CD4-positive, alpha-beta T cell treated with Interleukin-4 for 4 hours (primary cell): ENCODE results near the gene ANGPTL2.
"Not testable (repeated sequence)": the region's sequence is repeated elsewhere in the genome, so short reads cannot be mapped to it uniquely, and the experiment has no call there.

Source experiments
- DNase-seq: peaks from one replicate; pipeline ENCODE4 v3.0.0-alpha.2; 2020

The ANGPTL2 gene, protein sequence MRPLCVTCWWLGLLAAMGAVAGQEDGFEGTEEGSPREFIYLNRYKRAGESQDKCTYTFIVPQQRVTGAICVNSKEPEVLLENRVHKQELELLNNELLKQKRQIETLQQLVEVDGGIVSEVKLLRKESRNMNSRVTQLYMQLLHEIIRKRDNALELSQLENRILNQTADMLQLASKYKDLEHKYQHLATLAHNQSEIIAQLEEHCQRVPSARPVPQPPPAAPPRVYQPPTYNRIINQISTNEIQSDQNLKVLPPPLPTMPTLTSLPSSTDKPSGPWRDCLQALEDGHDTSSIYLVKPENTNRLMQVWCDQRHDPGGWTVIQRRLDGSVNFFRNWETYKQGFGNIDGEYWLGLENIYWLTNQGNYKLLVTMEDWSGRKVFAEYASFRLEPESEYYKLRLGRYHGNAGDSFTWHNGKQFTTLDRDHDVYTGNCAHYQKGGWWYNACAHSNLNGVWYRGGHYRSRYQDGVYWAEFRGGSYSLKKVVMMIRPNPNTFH

DNA sequence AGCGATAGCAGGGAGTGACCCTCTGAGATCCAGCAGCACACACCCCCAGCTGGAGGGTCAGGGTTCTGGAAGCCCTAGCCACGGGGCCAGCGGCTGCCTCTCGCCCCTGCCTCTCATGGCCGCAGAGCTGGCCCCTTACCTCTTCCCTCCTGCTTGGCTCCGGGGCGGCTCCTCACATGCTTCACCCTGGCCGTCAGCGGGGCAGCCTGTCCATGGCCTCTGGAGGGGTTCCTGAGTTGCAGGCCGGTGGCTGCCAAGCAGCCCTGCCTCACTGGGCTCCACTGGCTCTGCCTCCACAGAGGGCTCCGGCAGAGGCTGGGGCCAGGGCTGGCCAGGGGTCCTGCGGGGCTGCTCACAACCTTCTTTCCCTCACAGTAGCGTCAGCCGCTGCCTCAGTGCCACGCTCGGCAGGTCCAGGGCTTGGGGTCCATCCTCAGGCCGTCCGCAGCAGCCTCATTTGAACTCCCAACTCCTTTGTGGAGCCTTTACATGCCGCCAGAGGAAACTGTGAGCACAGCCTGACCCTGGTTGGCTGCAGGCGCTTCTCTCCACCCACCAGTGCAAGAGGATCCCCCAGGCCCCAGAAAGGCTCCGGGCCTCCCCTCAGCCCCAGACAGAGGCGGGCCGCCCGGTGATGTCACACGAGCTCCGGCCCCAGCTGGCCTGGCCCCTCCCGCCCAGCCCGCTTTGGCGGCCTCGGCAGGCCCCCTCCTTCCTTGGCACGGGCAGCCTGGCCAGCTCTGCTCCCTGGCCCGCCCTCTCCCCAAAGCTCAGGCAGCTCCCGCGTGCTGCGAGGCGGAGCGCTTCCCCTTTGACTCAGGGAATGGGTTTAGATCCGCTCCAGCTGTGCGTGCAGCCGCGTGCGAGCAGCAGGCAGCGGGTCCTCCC is at the start of gene ANGPTL2:
Gene ANGPTL2 (minus strand): TSS at position 460 of the 888 bp plus-strand sequence. CDS start 13,904 bp downstream, outside the sequence.
- no peak for DNase-seq

DNA sequence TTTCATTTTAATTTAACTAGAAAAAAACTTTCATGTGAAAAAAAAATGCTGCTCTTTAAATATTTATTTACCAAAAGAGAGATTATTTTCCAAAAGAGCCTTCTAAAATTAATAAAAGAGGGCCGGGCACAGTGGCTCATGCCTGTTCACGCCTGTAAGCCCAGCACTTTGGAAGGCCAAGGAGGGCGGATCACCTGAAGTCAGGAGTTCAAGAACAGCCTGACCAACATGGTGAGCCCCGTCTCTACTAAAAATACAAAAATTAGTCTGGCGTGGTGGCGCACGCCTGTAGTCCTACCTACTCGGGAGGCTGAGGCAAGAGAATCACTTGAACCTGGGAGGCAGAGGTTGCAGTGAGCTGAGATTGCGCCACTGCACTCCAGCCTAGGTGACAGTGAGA is 48.9 kb upstream of the ANGPTL2 start:
- DNase-seq, result not testable (repeated sequence)

DNA sequence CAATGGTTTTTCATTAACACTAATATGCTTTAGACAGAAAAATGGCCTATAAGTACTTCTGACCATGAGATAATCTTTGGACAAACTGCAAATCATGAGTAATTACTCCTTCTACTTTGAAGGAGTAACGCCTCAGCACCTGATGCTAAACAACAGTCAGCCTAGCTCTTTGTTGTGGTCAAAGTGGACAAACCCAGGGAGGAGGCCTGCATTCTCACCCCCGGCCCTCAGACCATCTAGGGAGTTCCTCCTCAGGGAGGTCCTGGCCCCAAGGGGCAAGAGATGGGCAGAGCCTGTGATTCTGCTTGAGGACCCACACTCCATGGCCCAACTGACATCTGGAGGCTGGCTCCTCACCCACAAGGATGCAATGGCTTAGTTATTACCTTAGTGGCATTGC is 48.2 kb upstream of the ANGPTL2 start:
- no peak for DNase-seq

DNA sequence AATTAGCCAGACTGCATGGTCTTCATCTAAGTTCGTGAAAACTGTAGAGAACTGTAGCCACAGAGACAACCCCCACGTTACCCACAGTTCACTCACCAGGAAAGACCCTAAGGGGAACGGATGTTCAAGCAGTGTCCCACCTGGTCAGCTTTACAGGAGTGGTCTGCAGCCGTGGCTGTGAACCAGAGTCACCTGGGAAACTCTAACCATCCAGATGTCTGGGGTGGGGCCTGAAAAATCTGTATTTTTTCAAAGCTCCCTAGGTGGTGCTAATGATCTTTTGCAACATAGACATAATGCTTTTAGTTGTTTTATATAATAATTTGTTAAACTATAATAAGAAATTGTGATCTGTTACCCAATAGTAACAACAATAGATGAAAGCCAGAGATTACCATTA is 47.7 kb upstream of the ANGPTL2 start:
- no peak for DNase-seq

DNA sequence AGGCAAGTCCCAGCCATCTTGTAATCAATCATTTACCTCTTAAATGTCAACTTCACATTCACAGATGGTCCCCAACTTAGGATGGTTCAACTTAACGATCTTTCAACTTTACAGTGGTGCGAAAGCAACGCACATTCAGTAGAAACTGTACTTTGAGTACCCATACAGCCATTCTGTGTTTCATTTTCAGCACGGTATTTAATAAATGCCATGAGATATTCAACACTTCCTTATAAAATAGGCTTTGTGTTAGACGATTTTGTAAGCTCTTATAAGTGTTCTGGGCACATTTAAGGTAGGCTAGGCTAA is 47.1 kb upstream of the ANGPTL2 start:
- DNase-seq, result no peak

DNA sequence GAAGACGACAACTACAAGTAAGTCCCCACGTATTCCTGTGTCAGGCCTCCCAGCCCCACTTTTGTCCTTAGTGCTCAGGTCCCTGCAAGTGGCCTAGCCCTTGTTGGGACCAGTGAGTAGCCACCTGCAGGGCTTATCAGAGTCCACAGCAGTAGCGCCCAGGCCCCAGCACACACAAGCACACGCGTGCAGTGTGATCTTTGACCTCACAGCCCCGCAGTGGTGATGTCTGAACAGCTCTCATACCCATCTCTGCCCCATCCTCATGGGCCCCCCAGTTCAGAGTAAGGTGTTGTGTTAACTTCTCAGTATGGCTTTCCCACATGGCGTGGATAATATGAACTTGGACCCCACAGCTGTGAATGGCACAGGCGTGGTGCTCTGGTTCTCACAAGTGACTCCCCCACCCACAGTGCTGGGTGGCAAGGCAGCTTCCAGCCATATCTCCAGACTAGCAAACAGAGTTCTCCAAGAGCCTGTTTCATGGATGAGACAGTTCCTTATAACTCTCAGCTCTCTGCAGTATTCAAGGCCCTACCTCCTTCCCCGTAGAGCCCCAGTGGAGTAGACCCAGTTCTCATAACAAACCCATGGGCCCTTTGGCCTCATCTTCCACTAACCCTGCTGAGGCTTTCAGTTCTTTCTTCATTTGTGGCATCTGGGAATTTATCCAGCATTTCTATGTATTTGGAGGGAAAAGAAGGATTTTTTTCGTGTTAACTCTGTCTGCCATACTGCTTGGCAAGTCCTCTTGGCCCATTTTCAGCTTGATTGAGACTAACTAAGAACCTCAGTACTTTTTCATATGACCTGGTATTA is 46.5 kb upstream of the ANGPTL2 start:
- no peak for DNase-seq

DNA sequence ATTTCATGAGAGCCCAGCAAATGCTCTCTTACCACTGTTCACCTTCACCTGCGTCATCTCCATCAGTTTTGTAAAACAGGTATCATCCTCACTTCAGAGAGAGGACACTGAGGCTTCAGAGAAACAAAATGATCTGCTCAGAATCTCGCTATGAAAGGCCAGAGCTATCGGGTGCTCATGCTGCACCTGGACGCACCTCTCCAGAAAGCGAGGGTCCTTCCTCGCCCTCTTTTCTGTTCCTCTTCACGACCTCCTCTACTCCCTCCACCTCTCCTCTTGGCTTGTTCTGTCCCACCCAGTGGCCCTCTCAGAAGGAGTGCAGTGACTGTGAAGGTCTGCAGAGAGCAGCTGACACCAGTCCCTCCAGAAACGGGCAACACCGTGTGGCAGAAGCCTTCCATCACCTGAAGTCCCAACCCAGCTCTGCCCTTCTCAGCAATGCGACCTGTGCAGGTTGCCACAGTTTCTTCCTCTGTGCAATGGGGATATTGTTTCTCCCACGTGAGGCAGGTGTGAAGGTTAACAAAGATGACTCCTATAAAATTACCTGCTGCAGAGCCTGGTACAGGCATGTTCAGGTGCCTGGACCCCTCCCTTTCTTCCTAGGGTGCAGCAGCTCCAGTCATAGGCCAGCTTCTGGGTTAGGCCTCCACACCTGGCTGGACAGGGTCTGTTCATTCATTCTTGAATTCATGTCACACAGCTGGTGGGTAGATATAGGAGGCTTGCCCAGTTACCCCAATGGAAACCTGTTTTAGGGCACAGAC is 45.3 kb upstream of the ANGPTL2 start:
- DNase-seq, result no peak

DNA sequence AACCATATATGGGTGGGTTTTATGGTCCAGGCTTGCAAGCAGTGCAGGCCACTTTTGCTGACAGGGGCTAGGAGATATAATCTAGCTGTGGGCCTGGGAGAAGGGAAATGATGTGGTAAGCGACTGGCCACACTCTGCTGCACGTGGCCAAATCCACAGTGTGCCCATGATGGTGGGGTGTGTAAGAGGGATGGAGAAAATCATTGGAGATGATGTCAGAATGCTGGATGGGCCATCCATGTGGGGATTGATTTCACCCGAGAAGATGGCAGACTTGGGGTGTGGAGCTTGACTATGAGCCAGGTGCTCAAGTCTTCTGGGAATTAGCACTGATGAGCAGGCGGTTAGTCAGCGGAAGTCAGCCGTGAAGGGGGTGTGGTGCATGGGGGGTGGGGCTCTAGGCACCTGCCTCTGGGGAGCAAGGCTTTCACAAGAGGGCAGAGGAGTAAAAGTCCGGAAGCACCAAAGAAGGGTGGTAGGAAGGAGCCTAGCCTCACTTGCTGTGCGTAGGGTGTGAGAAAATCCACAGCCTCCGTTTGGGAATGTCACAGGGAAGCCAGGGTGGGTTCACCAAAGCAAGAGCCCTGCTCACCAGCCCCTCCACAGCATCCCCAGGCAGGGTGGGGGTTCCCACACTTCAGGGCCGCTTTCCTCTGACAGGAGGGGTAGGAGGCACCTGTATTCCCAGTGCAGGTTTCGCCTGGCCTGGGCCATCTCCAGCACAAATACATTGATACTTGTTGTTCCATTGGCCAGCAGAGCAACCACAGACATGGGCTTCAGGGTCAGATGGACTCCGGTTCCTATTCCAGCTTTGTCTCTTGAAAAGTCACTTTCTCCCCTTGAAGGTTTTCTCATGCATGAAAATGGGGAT is 44.5 kb upstream of the ANGPTL2 start:
- DNase-seq, result no peak

DNA sequence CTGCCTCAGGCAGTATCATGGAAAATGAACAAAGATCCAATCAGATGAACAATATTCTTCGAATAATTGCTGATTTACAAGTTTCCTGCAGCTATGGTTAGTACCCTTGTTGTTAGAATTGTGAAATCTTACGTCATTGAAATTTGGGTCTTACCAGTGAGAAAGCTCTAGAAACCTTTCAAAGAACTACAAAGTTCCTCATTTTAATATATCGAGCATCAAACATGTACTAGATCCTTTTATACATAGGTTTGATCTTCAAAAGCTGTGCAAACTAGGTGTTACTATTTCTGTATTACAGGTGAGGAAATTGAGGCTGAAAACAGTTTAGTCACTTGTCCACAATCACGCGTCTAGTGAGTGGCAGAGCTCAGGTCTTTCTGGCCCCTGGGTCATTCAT is 43.7 kb upstream of the ANGPTL2 start:
- no peak for DNase-seq

DNA sequence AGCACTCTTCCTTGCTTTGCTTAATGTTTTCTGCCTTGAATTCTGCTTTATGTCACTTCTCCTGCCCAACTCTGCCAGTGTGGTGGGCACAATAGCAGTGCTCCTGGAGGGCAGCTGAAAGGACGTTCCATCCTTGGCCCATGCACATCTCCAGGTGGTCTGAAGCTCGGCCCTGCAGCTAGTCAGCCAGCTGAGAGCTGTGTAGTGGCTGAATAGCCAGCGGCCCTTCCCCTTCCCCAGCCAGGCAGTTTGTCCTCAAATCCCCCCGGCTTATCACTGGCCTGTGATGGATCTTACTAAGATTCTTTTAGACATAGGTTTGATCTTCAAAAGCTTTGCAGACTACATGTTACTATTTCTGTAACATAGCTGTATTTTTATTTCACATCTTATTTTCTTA is 42.7 kb upstream of the ANGPTL2 start:
- no peak for DNase-seq

DNA sequence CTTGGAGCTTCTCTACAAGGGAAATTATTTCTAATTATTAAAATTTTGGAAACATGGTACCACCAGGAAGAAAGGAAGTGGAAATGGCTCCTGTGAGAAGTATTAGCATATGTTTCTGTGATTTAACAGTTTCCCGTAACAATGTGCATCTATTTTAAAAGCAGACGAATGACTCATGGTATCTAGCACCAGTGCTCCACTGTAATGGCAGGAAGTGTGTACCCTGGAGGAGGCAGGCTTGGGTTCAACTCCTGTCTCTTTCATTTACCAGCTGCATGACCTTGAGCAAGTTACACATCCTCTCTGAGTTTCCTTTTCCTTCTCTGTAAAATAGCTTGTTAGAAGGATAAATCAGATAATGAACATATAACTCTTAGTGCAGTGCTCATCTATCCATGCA is 41.0 kb upstream of the ANGPTL2 start:
- DNase-seq, result no peak

DNA sequence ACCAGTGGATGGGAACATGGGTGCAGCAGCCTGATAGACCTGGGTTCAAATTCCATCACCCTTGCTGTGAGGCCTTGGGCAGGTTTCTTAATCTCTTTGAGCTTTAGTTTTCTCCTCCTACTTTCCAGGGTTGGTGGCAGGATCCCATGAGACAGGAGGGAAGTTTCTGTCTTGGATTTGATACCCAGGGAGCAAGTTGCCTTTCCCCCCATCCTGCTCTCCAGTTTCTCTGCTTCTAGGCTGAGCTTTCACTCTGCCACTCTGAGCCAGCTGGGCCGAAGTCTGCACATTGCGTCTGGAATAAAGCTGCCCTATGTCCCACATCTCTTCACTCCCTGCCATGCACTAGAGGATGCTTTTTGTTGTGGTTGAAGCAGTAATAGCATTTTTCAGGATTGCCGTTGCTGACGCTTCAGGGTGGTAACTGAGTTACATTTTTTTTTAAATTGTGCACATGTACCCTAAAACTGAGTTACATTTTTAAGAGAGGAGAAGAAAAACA is 40.5 kb upstream of the ANGPTL2 start:
- no peak for DNase-seq

DNA sequence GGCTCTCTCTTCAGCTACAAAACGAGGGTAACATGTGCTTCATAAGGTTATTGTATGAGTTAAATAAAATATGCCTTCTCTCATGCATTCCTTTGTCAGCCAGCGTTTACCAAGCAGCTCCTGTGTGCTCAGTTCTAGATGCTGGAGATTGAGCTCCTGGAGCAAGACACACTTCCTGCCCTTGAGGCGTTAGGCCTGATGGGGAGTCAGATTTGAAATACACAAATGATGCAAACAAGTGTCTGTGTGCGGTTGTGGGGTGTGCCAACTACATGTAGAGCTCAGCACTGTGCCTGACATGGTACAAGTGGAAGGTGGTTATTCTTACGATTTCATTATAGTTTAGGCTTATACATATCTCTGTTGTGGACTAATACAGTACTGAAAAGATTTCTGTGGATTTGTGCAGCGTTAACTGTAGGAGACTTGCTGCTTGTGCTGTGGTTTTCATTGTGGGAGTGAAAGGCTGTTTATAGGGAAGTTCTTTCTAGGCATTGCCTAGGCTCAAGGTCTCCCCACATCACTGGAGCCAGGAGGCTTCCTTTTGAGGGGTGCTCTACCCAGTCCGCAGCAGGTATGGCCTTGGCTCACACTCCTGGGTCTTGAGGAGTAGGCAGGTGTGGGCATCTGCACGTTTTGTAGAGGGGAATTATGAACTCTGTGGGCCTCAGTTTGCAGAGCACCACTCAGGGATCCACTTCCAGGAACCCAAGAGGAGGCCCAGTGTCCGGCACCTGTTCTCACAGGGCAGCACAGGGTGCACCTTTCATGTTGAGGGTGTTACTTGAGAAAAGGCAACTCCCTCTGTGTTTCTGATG is 39.8 kb upstream of the ANGPTL2 start:
- DNase-seq, result no peak

DNA sequence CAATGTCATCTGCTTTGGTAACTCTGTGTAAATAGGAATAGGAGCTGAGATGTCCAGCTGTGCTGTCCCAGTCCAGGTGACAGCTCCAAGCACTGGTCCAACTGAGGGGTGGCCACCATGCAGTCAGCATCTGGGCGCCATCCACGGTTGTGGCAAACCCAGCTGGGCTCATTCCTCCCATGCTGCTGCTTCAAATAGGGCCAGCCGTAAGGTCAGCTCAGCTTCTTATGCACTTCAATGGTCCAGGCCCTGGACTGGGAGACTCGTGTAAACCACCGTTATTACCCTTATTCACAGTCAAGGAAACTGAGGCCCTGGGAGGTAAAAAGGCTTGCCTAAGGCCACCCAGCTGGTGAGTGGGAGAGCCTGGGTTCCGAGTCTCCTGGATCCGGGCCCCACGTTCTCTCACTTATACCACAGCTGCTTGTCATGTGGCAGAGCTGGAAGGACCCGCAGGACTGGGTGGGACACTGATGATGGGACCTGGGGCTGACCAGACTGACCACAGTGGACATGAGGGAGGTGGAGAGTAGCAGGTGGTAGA is 38.7 kb upstream of the ANGPTL2 start:
- DNase-seq, result no peak

DNA sequence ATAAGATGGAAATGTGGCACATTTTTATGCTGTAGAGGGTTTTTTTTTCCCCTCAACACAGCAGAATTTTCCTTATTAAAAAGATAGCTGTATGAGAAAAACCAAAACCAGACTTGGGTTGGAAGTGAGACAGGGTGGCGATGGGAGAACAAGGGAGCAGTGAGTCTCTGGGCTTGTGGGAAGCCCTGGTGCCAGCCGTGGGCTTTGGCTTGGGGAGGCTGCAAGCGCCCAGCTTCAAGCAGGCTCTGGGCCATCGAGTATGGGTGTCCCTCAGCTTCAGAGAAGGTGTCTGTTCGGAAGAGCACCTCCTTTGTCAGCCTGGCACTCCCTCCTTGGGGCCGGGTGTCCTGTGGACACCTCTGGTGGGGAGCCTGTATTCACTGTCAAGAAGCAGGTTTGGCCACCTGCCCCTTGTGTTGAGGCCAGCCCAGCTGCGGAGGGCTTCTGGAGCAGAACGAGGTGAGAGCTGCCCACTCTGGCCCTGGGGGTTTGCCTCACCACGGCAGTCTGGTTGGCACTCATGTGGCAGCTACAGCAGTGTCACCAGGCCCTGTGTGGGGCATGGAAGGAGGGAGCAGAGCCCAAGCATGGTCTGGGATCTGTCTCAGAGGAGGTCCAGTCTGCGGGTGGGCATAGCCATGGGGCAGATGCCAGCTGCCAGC is 37.6 kb upstream of the ANGPTL2 start:
- DNase-seq, result no peak

DNA sequence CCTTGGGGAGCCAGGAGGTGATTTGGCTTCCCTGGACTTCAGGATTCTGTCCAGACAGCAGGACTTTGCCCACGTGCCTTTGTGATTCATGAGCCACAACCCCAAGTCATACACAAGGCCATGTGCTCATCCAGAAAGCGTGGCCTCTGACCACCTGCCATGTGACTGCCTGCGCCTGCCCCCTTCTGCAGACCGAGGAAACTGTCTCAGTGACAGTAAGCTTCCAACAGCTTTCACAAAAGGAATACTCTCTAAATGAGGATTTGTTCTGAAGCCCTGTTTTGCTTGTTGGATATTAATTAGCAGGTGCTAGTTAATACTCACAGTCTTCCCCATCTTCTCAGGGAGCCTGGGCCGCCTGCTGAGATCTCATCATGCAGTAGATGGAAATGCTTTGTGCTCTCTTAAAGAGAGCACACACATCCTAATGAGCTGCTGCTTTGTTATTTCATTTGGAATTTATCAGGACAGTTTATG is 36.9 kb upstream of the ANGPTL2 start:
- no peak for DNase-seq

DNA sequence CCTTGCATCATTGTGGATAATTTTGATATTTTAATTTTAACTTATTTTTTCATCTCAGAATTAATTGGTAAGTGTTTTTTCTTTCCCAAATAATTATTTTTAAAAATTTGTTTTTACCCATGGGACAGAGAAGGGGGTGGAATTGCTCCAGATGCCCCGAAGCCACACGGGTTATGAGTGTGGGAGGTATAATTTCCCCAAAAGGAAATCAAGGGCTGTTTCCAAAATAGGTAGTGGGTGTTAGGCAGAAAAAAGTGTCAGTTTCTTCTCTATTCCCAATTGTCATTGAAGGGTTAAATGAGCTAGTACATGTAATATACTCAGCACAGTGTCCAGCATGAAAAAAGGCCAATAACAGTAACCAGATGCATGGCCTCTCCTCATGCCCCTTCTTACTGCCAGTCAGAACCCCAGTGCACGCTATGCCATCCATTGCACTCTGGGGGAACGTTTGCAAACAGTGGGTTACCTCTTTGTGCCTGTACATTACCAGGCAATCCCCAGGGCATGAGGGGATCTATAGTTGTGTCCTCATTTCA is 36.4 kb upstream of the ANGPTL2 start:
- DNase-seq, result no peak

DNA sequence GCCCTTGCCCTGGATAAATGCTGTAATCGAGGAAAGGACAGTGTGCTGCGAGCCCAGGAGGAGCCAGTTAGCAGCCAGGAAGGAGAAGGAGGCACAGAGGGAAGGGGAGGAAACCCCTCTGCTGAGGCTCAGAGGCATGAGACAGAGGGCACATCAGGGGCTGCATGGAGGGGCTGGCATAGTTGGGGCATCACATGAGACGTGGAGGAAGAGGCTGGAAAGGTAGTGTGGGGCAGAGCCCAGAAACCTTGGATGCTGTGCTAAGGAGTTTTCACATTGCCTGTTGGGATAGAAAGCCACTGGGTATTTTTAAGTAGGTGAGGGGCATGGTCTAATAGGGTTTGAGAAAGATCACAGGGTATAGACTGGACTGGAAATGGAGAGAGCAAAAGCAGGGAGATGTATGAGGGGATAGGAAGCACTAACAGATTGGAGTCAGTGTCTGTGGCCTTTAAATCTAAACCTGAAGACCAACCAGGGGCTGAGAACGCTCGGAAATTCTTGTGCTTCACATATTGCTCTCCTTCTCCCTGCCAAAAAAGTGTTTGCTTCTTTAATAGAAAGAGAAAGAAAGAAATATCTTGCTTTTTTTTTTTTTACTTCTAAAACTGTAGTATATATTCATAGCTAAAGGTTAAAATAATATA is 33.0 kb upstream of the ANGPTL2 start:
- no peak for DNase-seq
